Skeletal muscle satellite cell (primary cell): ENCODE data around the gene EDA2R.

Experiments
- H3K27me3 ChIP-seq: 2 replicates; pipeline ENCODE4 v1.7.0; 2013; ENCODE audit warnings: low read length; ENCODE audit not compliant: control insufficient read depth, insufficient read depth
- H3K36me3 ChIP-seq: 2 replicates; pipeline ENCODE4 v1.7.0; 2013; ENCODE audit warnings: mild to moderate bottlenecking, control low read depth, low read length; ENCODE audit not compliant: insufficient read depth
- H3K4me1 ChIP-seq: 2 replicates; pipeline ENCODE4 v1.7.0; 2013; ENCODE audit warnings: low read length; ENCODE audit not compliant: control insufficient read depth, insufficient read depth
- H3K4me2 ChIP-seq: 2 replicates; pipeline ENCODE4 v1.7.0; 2013; ENCODE audit warnings: mild to moderate bottlenecking, low read length
- H3K4me3 ChIP-seq: 2 replicates; pipeline ENCODE4 v1.7.0; 2013; ENCODE audit warnings: low read length
- H3K9ac ChIP-seq: 2 replicates; pipeline ENCODE4 v1.7.0; 2013; ENCODE audit warnings: mild to moderate bottlenecking, low read depth, low read length, moderate library complexity
- H3K9me3 ChIP-seq: replicated peaks from 2 replicates; pipeline ENCODE4 v1.7.0; 2013; ENCODE audit warnings: mild to moderate bottlenecking, control low read depth, low read length

Gene EDA2R

GRCh38 chrX:66633541-66633940 lies 5.3 kb downstream of the EDA2R start:
- Histone ChIP-seq H3K9me3 (no peaks in the 10 kb centered on the region), H3K9ac (peak overlapping the region; percentile 52), H3K27me3 (no peaks in the 10 kb centered on the region), H3K36me3 (no peaks in the 10 kb centered on the region), H3K4me3 (peak overlapping the region; percentile 37), H3K4me1 (peaks cover 38% of the 10 kb centered on the region), H3K4me2 (peak overlapping the region; percentile 80)

- Histone ChIP-seq H3K27me3 (no peaks in the 10 kb centered on the region), H3K9ac (peak overlapping the region; percentile 52), H3K4me2 (peak overlapping the region; percentile 80), H3K4me1 (peaks cover 38% of the 10 kb centered on the region), H3K9me3 (no peaks in the 10 kb centered on the region), H3K4me3 (peak overlapping the region; percentile 39), H3K36me3 (no peaks in the 10 kb centered on the region)
Observed at GRCh38 chrX:66632981-66633380, 5.9 kb downstream of the EDA2R start.

GRCh38 chrX:66632473-66632872 lies 6.4 kb downstream of the EDA2R start:
- Histone ChIP-seq H3K9me3 (no peaks in the 10 kb centered on the region), H3K4me3 (peak overlapping the region; percentile 39), H3K9ac (peak overlapping the region; percentile 52), H3K27me3 (no peaks in the 10 kb centered on the region), H3K4me2 (peak overlapping the region; percentile 80), H3K36me3 (no peaks in the 10 kb centered on the region), H3K4me1 (peaks cover 38% of the 10 kb centered on the region)

GRCh38 chrX:66625525-66625924 lies 13.4 kb downstream of the EDA2R start:
- Histone ChIP-seq H3K9ac (no peak overlapping the region), H3K4me2 (no peak overlapping the region), H3K4me3 (no peak overlapping the region), H3K9me3 (no peaks in the 10 kb centered on the region), H3K27me3 (no peaks in the 10 kb centered on the region), H3K36me3 (no peaks in the 10 kb centered on the region), H3K4me1 (peaks cover 11% of the 10 kb centered on the region)

- Histone ChIP-seq H3K4me2 (no peak overlapping the region), H3K9ac (no peak overlapping the region), H3K9me3 (no peaks in the 10 kb centered on the region), H3K4me1 (peaks cover 11% of the 10 kb centered on the region), H3K36me3 (no peaks in the 10 kb centered on the region), H3K4me3 (no peak overlapping the region), H3K27me3 (no peaks in the 10 kb centered on the region)
Observed at GRCh38 chrX:66622209-66622608, 16.7 kb downstream of the EDA2R start.

GRCh38 chrX:66616944-66617343 lies 21.9 kb downstream of the EDA2R start:
- H3K4me3 ChIP-seq: no peak overlapping the region
- no peaks in the 10 kb centered on the region for H3K27me3 ChIP-seq
- no peaks in the 10 kb centered on the region for H3K9me3 ChIP-seq
- H3K4me2 ChIP-seq: no peak overlapping the region
- peaks cover 2% of the 10 kb centered on the region for H3K4me1 ChIP-seq
- no peaks in the 10 kb centered on the region for H3K36me3 ChIP-seq
- H3K9ac ChIP-seq: no peak overlapping the region

- Histone ChIP-seq H3K27me3 (no peaks in the 10 kb centered on the region), H3K4me3 (no peak overlapping the region), H3K4me1 (no peaks in the 10 kb centered on the region), H3K9me3 (no peaks in the 10 kb centered on the region), H3K9ac (no peak overlapping the region), H3K4me2 (no peak overlapping the region), H3K36me3 (peaks cover 13% of the 10 kb centered on the region)
Observed at GRCh38 chrX:66602381-66602938, 36.4 kb downstream of the EDA2R start.

GRCh38 chrX:66601522-66601921 lies 37.4 kb downstream of the EDA2R start:
- Histone ChIP-seq H3K27me3 (no peaks in the 10 kb centered on the region), H3K9ac (no peak overlapping the region), H3K4me3 (no peak overlapping the region), H3K36me3 (peaks cover 21% of the 10 kb centered on the region), H3K4me2 (no peak overlapping the region), H3K9me3 (no peaks in the 10 kb centered on the region), H3K4me1 (no peaks in the 10 kb centered on the region)

GRCh38 chrX:66579219-66579618 lies 59.7 kb downstream of the EDA2R start:
- H3K4me3 ChIP-seq: no peak overlapping the region
- no peak overlapping the region for H3K9ac ChIP-seq
- H3K27me3 ChIP-seq: no peaks in the 10 kb centered on the region
- peaks cover 2% of the 10 kb centered on the region for H3K9me3 ChIP-seq
- H3K4me2 ChIP-seq: no peak overlapping the region
- H3K36me3 ChIP-seq: no peaks in the 10 kb centered on the region
- H3K4me1 ChIP-seq: no peaks in the 10 kb centered on the region

- no peaks in the 10 kb centered on the region for H3K4me1 ChIP-seq
- H3K4me3 ChIP-seq: no peak overlapping the region
- H3K9ac ChIP-seq: no peak overlapping the region
- no peaks in the 10 kb centered on the region for H3K9me3 ChIP-seq
- no peak overlapping the region for H3K4me2 ChIP-seq
- H3K36me3 ChIP-seq: no peaks in the 10 kb centered on the region
- no peaks in the 10 kb centered on the region for H3K27me3 ChIP-seq
Observed at GRCh38 chrX:66553973-66554372, 84.9 kb downstream of the EDA2R start.

GRCh38 chrX:66547847-66548369 lies 91.0 kb downstream of the EDA2R start:
- no peaks in the 10 kb centered on the region for H3K36me3 ChIP-seq
- no peak overlapping the region for H3K4me3 ChIP-seq
- no peak overlapping the region for H3K4me2 ChIP-seq
- no peaks in the 10 kb centered on the region for H3K4me1 ChIP-seq
- H3K9me3 ChIP-seq: no peaks in the 10 kb centered on the region
- no peaks in the 10 kb centered on the region for H3K27me3 ChIP-seq
- H3K9ac ChIP-seq: no peak overlapping the region
